HepG2 (cell line): ENCODE data around the gene NOTO. TPM values are rescaled to one million over a fixed set of nuclear protein-coding genes. Genes with fewer than 3 reads are reported as not detected.

Experiments
- ARID2 ChIP-seq: sonication (generic); formaldehyde crosslinking; IDR thresholded peaks from 2 replicates; pipeline ENCODE4 v1.8.1; 2022; ENCODE audit warnings: mild to moderate bottlenecking, missing genetic modification reagents, borderline replicate concordance
- CCAR2 ChIP-seq: fragments of 200-400 bp; formaldehyde crosslinking; optimal IDR thresholded peaks from 2 replicates; pipeline ENCODE3; 2018; ENCODE audit warnings: low read depth, mild to moderate bottlenecking, low read length, moderate library complexity
- PHF21A ChIP-seq: sonication (generic); formaldehyde crosslinking; IDR thresholded peaks from 2 replicates; pipeline ENCODE4 v1.5.0; 2020; ENCODE audit warnings: mild to moderate bottlenecking, missing genetic modification reagents
- ZFY ChIP-seq: sonication (generic); formaldehyde crosslinking; IDR thresholded peaks from 2 replicates; pipeline ENCODE4 v1.4.0; 2020; ENCODE audit warnings: missing genetic modification reagents
- ZNF3 ChIP-seq: IDR thresholded peaks from 2 replicates; pipeline ENCODE4 v1.7.0; 2017; ENCODE audit warnings: inconsistent platforms
- ZNF34 ChIP-seq: sonication (generic); formaldehyde crosslinking; IDR thresholded peaks from 2 replicates; pipeline ENCODE4 v1.4.0; 2020; ENCODE audit warnings: mild to moderate bottlenecking, missing genetic modification reagents, borderline replicate concordance
- ZNF576 ChIP-seq: sonication (generic); formaldehyde crosslinking; IDR thresholded peaks from 2 replicates; pipeline ENCODE4 v1.4.0; 2020; ENCODE audit warnings: mild to moderate bottlenecking, missing genetic modification reagents
- ZSCAN21 ChIP-seq: sonication (generic); formaldehyde crosslinking; IDR thresholded peaks from 2 replicates; pipeline ENCODE4 v1.8.0; 2022; ENCODE audit warnings: mild to moderate bottlenecking, missing genetic modification reagents, moderate library complexity, borderline replicate concordance
- polyA plus RNA-seq, 8 experiments: library from polyadenylated mRNA; depleted of rRNA in 3 of 8; stranded (reverse) in 7 of 8; unstranded in 1 of 8; fragments of >200 nt; fragmentation: Illumina TruSeq in 4 of 8; extraction: Trizol in 4 of 8; gene quantifications; 2 replicates each; pipeline versions ENCODE4 v1.2.1 to v1.2.3, GENCODE V29; 2011 to 2016; ENCODE audit warnings: low read depth in 4 of 8, missing spikeins in 1 of 8, mixed read lengths in 1 of 8; ENCODE audit not compliant: insufficient read depth in 1 of 8
- total RNA-seq, 5 experiments: library from RNA; depleted of rRNA; stranded (reverse); fragments of >200 nt; fragmentation: Illumina TruSeq; extraction: Trizol; gene quantifications; 2 replicates each; pipeline ENCODE4 v1.2.3, GENCODE V29; 2016; ENCODE audit warnings: low read depth in 1 of 5
- TF ChIP-seq, protein P1 (sequence below): sonication (generic); formaldehyde crosslinking; IDR thresholded peaks from 2 replicates; pipeline ENCODE4 v1.5.0; 2020; ENCODE audit warnings: mild to moderate bottlenecking, missing genetic modification reagents, borderline replicate concordance

Gene NOTO
- total and polyA plus RNA-seq, 2 of the 13 experiments (the other 11 are each of a cell fraction or from before 2014, with no cell fraction given): not detected

DNA sequence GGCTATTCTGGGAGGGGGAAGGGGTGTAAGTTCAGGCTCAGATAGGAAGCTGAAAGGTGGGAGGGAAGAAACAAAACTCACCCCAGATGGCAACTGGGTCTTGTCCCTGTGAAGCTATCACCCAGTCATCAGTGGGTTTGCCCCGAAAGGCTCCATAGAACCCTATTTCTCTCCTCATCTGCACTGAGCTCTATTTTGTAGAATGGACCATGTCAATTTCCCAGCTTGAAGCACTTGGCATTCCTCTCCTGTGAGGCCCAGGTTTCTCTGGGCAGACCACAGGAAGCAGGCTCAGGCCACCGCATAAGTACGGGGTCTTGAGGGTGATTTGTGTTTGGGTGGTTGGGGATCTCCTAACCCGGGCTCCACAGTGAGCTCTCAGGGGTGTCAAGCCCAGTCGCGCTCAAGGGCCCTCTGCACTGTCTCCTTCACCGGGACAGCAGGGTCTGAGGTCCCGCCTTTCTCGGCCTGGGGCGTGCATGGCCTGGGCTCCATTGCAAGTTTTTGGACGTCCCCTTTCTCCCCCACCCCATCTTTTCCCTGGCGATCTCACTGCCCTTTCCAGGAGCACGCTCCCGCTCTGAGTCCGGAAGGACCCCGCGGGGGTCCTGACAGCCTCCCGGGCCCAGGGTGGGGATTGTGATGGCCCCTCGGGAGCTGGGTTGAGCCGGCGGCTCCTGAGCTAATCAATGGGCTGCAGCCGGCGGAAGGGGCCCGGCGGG lies 27.3 kb upstream of the NOTO start (continued):
- TF ChIP-seq ZNF576 (CRISPR knock-in tag) (0 out of 2 replicates have a peak, but pooled peaks have one; percentile 42), ZFY (CRISPR knock-in tag) (no peak), ARID2 (CRISPR knock-in tag) (0 out of 2 replicates have a peak, but pooled peaks have one; percentile 52), PHF21A (CRISPR knock-in tag) (0 out of 2 replicates have a peak, but pooled peaks have one; percentile 6), ZNF34 (CRISPR knock-in tag) (0 out of 2 replicates have a peak, but pooled peaks have one; percentile 24), CCAR2 (no peak), ZSCAN21 (CRISPR knock-in tag) (0 out of 2 replicates have a peak, but pooled peaks have one; percentile 5), ZNF3 (CRISPR knock-in tag) (no peak)
- TF ChIP-seq, protein P1, sequence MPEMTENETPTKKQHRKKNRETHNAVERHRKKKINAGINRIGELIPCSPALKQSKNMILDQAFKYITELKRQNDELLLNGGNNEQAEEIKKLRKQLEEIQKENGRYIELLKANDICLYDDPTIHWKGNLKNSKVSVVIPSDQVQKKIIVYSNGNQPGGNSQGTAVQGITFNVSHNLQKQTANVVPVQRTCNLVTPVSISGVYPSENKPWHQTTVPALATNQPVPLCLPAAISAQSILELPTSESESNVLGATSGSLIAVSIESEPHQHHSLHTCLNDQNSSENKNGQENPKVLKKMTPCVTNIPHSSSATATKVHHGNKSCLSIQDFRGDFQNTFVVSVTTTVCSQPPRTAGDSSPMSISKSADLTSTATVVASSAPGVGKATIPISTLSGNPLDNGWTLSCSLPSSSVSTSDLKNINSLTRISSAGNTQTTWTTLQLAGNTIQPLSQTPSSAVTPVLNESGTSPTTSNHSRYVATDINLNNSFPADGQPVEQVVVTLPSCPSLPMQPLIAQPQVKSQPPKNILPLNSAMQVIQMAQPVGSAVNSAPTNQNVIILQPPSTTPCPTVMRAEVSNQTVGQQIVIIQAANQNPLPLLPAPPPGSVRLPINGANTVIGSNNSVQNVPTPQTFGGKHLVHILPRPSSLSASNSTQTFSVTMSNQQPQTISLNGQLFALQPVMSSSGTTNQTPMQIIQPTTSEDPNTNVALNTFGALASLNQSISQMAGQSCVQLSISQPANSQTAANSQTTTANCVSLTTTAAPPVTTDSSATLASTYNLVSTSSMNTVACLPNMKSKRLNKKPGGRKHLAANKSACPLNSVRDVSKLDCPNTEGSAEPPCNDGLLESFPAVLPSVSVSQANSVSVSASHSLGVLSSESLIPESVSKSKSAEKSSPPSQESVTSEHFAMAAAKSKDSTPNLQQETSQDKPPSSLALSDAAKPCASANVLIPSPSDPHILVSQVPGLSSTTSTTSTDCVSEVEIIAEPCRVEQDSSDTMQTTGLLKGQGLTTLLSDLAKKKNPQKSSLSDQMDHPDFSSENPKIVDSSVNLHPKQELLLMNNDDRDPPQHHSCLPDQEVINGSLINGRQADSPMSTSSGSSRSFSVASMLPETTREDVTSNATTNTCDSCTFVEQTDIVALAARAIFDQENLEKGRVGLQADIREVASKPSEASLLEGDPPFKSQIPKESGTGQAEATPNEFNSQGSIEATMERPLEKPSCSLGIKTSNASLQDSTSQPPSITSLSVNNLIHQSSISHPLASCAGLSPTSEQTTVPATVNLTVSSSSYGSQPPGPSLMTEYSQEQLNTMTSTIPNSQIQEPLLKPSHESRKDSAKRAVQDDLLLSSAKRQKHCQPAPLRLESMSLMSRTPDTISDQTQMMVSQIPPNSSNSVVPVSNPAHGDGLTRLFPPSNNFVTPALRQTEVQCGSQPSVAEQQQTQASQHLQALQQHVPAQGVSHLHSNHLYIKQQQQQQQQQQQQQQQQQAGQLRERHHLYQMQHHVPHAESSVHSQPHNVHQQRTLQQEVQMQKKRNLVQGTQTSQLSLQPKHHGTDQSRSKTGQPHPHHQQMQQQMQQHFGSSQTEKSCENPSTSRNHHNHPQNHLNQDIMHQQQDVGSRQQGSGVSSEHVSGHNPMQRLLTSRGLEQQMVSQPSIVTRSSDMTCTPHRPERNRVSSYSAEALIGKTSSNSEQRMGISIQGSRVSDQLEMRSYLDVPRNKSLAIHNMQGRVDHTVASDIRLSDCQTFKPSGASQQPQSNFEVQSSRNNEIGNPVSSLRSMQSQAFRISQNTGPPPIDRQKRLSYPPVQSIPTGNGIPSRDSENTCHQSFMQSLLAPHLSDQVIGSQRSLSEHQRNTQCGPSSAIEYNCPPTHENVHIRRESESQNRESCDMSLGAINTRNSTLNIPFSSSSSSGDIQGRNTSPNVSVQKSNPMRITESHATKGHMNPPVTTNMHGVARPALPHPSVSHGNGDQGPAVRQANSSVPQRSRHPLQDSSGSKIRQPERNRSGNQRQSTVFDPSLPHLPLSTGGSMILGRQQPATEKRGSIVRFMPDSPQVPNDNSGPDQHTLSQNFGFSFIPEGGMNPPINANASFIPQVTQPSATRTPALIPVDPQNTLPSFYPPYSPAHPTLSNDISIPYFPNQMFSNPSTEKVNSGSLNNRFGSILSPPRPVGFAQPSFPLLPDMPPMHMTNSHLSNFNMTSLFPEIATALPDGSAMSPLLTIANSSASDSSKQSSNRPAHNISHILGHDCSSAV (CRISPR knock-in tag): no peak
- TF ChIP-seq, all 625 proteins: peak for 12
